Effector memory CD8-positive, alpha-beta T cell (primary cell): Measurements from ENCODE around the gene SND1.
A peak's percentile ranks its signal among the peaks of the same experiment; 100 is the strongest.
"Not testable (repeated sequence)": the region's sequence is repeated elsewhere in the genome, so short reads cannot be mapped to it uniquely, and the experiment has no call there.

Source experiments
- ATAC-seq: fragments of 150-1000 bp; cut with Tn5 transposase; replicated peaks from 2 replicates; pipeline ENCODE4 v1.10.0; 2021; ENCODE audit warnings: mild to moderate bottlenecking, moderate library complexity
- DNase-seq, 3 experiments: peaks; one replicate each; pipeline ENCODE4 v3.0.0; 2021
- H3K27ac Mint-ChIP-seq, 2 donors: one replicate each; pipeline ENCODE4 v1.8.0; 2022; ENCODE audit warnings: mild to moderate bottlenecking in 2 of 2, mixed read lengths in 2 of 2, moderate library complexity in 2 of 2
- H3K27me3 Mint-ChIP-seq, 2 donors: one replicate each; pipeline ENCODE4 v1.8.0; 2022; ENCODE audit warnings: mixed read lengths in 2 of 2
- H3K36me3 Mint-ChIP-seq: one replicate; pipeline ENCODE4 v1.8.0; 2022; ENCODE audit warnings: mild to moderate bottlenecking, moderate library complexity, mixed read lengths; ENCODE audit not compliant: insufficient read depth
- H3K4me1 Mint-ChIP-seq, 2 donors: one replicate each; pipeline ENCODE4 v1.8.0; 2022; ENCODE audit warnings: low read depth in 2 of 2, mixed read lengths in 2 of 2
- H3K4me3 Mint-ChIP-seq, 2 donors: one replicate each; pipeline ENCODE4 v1.8.0; 2022; ENCODE audit warnings: mild to moderate bottlenecking in 2 of 2, mixed read lengths in 2 of 2, moderate library complexity in 2 of 2
- H3K9me3 Mint-ChIP-seq, 2 donors: one replicate each; pipeline ENCODE4 v1.8.0; 2022; ENCODE audit warnings: mixed read lengths in 2 of 2

Gene SND1

GRCh38 chr7:127901895-127902703 lies 250.1 kb downstream of the SND1 start:
- no peak for ATAC-seq
- H3K36me3 Mint-ChIP-seq, result peaks cover 6% of the 10 kb centered on the region
- no peak overlapping the region for H3K4me3 Mint-ChIP-seq
- peaks cover 36 to 41% of the 10 kb centered on the region in 2 donors for H3K4me1 Mint-ChIP-seq
- no peaks in the 10 kb centered on the region for H3K9me3 Mint-ChIP-seq
- peak overlapping the region in 1 of 2 donors; percentile 49 for H3K27ac Mint-ChIP-seq
- no peak for DNase-seq
- no peaks in the 10 kb centered on the region for H3K27me3 Mint-ChIP-seq

GRCh38 chr7:127902753-127903152 lies 250.8 kb downstream of the SND1 start:
- H3K4me1 Mint-ChIP-seq, result peaks cover 42 to 47% of the 10 kb centered on the region in 2 donors
- ATAC-seq, result not testable (repeated sequence)

GRCh38 chr7:127903892-127904669 lies 252.1 kb downstream of the SND1 start:
- Mint-ChIP-seq H3K4me1 (peaks cover 47 to 55% of the 10 kb centered on the region in 2 donors), H3K9me3 (no peaks in the 10 kb centered on the region)
- no peak for ATAC-seq

More at GRCh38 chr7:127902753-127903152, 250.8 kb downstream of the SND1 start:
- not testable (repeated sequence) for H3K4me3 Mint-ChIP-seq, DNase-seq, H3K36me3 Mint-ChIP-seq, H3K9me3 Mint-ChIP-seq, H3K27me3 Mint-ChIP-seq
- peak overlapping the region in 1 of 2 donors; percentile 44 for H3K27ac Mint-ChIP-seq

GRCh38 chr7:127904670-127904985 lies 252.6 kb downstream of the SND1 start:
- no peak overlapping the region for H3K4me3 Mint-ChIP-seq

More at GRCh38 chr7:127903892-127904669, 252.1 kb downstream of the SND1 start:
- Mint-ChIP-seq H3K27me3 (no peaks in the 10 kb centered on the region), H3K36me3 (peaks cover 9% of the 10 kb centered on the region), H3K4me3 (no peak overlapping the region), H3K27ac (peak overlapping the region; percentile 30 to 79)
- no peak for DNase-seq

GRCh38 chr7:127905021-127905420 lies 253.0 kb downstream of the SND1 start:
- peaks cover 14% of the 10 kb centered on the region for H3K36me3 Mint-ChIP-seq
- no peaks in the 10 kb centered on the region for H3K27me3 Mint-ChIP-seq
- peak overlapping the region; percentile 30 to 79 for H3K27ac Mint-ChIP-seq
- no peaks in the 10 kb centered on the region for H3K9me3 Mint-ChIP-seq
- H3K4me3 Mint-ChIP-seq, result no peak overlapping the region
- ATAC-seq (no peak), DNase-seq (no peak)
- peaks cover 38 to 47% of the 10 kb centered on the region in 2 donors for H3K4me1 Mint-ChIP-seq

More at GRCh38 chr7:127904670-127904985, 252.6 kb downstream of the SND1 start:
- peaks cover 42 to 51% of the 10 kb centered on the region in 2 donors for H3K4me1 Mint-ChIP-seq
- DNase-seq, result no peak
- H3K27ac Mint-ChIP-seq, result peak overlapping the region; percentile 30 to 79
- H3K36me3 Mint-ChIP-seq, result peaks cover 11% of the 10 kb centered on the region
- no peak for ATAC-seq
- H3K9me3 Mint-ChIP-seq, result no peaks in the 10 kb centered on the region
- no peaks in the 10 kb centered on the region for H3K27me3 Mint-ChIP-seq

- Mint-ChIP-seq H3K27me3 (no peaks in the 10 kb centered on the region), H3K9me3 (no peaks in the 10 kb centered on the region), H3K27ac (peak overlapping the region in 1 of 2 donors; percentile 79), H3K36me3 (peaks cover 17% of the 10 kb centered on the region), H3K4me1 (peaks cover 41 to 42% of the 10 kb centered on the region in 2 donors), H3K4me3 (no peak overlapping the region)
- DNase-seq (no peak), ATAC-seq (no peak)
Observed at GRCh38 chr7:127905491-127906330, 253.7 kb downstream of the SND1 start.

GRCh38 chr7:127907110-127908040 lies 255.4 kb downstream of the SND1 start:
- ATAC-seq (no peak), DNase-seq (no peak)
- Mint-ChIP-seq H3K27ac (peak overlapping the region in 1 of 2 donors; percentile 69), H3K4me1 (peaks cover 30 to 40% of the 10 kb centered on the region in 2 donors), H3K4me3 (no peak overlapping the region), H3K36me3 (peaks cover 15% of the 10 kb centered on the region), H3K27me3 (no peaks in the 10 kb centered on the region), H3K9me3 (no peaks in the 10 kb centered on the region)

GRCh38 chr7:127908430-127909258 lies 256.6 kb downstream of the SND1 start:
- no peaks in the 10 kb centered on the region for H3K27me3 Mint-ChIP-seq
- DNase-seq, result no peak
- H3K4me1 Mint-ChIP-seq, result peaks cover 30 to 40% of the 10 kb centered on the region in 2 donors
- H3K27ac Mint-ChIP-seq, result no peak overlapping the region
- H3K4me3 Mint-ChIP-seq, result no peak overlapping the region
- no peak for ATAC-seq
- H3K9me3 Mint-ChIP-seq, result no peaks in the 10 kb centered on the region
- H3K36me3 Mint-ChIP-seq, result peaks cover 15% of the 10 kb centered on the region

GRCh38 chr7:127909424-127910152 lies 257.6 kb downstream of the SND1 start:
- H3K36me3 Mint-ChIP-seq, result peaks cover 15% of the 10 kb centered on the region
- no peak overlapping the region for H3K4me3 Mint-ChIP-seq
- DNase-seq (no peak), ATAC-seq (no peak)
- H3K27me3 Mint-ChIP-seq, result no peaks in the 10 kb centered on the region
- no peaks in the 10 kb centered on the region for H3K9me3 Mint-ChIP-seq
- H3K4me1 Mint-ChIP-seq, result peaks cover 28 to 38% of the 10 kb centered on the region in 2 donors
- H3K27ac Mint-ChIP-seq, result peak overlapping the region in 1 of 2 donors; percentile 15

GRCh38 chr7:127910670-127911069 lies 258.7 kb downstream of the SND1 start:
- no peak for ATAC-seq
- Mint-ChIP-seq H3K36me3 (peaks cover 13% of the 10 kb centered on the region), H3K4me3 (no peak overlapping the region), H3K27ac (no peak overlapping the region), H3K4me1 (peaks cover 21 to 30% of the 10 kb centered on the region in 2 donors), H3K9me3 (no peaks in the 10 kb centered on the region), H3K27me3 (no peaks in the 10 kb centered on the region)
- DNase-seq, result no peak

GRCh38 chr7:127911968-127912511 lies 260.0 kb downstream of the SND1 start:
- peak overlapping the region in 1 of 2 donors; percentile 57 for H3K27ac Mint-ChIP-seq
- no peaks in the 10 kb centered on the region for H3K9me3 Mint-ChIP-seq
- peaks cover 15 to 22% of the 10 kb centered on the region in 2 donors for H3K4me1 Mint-ChIP-seq
- H3K36me3 Mint-ChIP-seq, result peaks cover 12% of the 10 kb centered on the region
- no peak overlapping the region for H3K4me3 Mint-ChIP-seq
- no peak for DNase-seq
- no peak for ATAC-seq
- no peaks in the 10 kb centered on the region for H3K27me3 Mint-ChIP-seq
